K562 (cell line): ENCODE measurements around the gene SV2C. TPM values are rescaled to one million over a fixed set of nuclear protein-coding genes. Genes with fewer than 3 reads are reported as not detected.

Source experiments
- ATAC-seq: fragments of 200-7000 bp; cut with Tn5 transposase; 3 replicates; pipeline ENCODE4 v1.9.1; 2020; ENCODE audit warnings: moderate library complexity
- BruUV-seq: library from RNA; stranded (reverse); fragments of 400-500 nt; replicated peaks from 2 replicates; lab custom pipeline; 2021; lab: Mats Ljungman, UMichigan
- CTCF ChIA-PET: fragments of 300-600 bp; formaldehyde crosslinking; extraction: SDS; loops from one replicate; lab custom pipeline; 2021; ENCODE audit warnings: low intra/inter-chr PET ratio; lab: Yijun Ruan, JAX
- POLR2A ChIA-PET: fragments of 300-600, 350-650 bp; sonication (Branson Sonifier 250); formaldehyde crosslinking; extraction: SDS; loops from one replicate; lab custom pipeline; 2021; ENCODE audit warnings: antibody characterized with exemption, inconsistent platforms; lab: Yijun Ruan, JAX
- DNase-seq, 4 experiments: peaks; one replicate each; pipeline versions ENCODE4 v3.0.0 to v3.0.0-alpha.2; 2011 to 2018; ENCODE audit warnings: low spot score in 3 of 4, mixed read lengths in 3 of 4; ENCODE audit errors: extremely low read depth in 1 of 4
- FAIRE-seq: peaks from 2 replicates; lab custom pipeline; 2011; peaks lifted over from hg19 to GRCh38; lab: Jason Lieb, UNC
- H2AFZ ChIP-seq: 2 replicates; pipeline ENCODE4 v1.6.0; 2011; ENCODE audit warnings: low read depth, low read length, control low read depth, inconsistent platforms
- H3K27ac ChIP-seq: fragments of 200-600 bp; 3 replicates; pipeline ENCODE4 v1.8.0; 2011; ENCODE audit warnings: low read depth, mild to moderate bottlenecking, control low read depth, inconsistent platforms, low read length, moderate library complexity, mixed read lengths; ENCODE audit errors: extremely low read depth
- H3K27me3 ChIP-seq, 2 experiments: fragments of 300-600 bp in 1 of 2; 2 replicates in 1 of 2; 3 replicates in 1 of 2; pipeline versions ENCODE4 v1.6.0 to v1.8.0; 2011; ENCODE audit warnings: inconsistent platforms in 2 of 2, low read length in 2 of 2, mild to moderate bottlenecking in 1 of 2, mixed read lengths in 1 of 2, moderate library complexity in 1 of 2; ENCODE audit not compliant: control insufficient read depth in 2 of 2, insufficient read depth in 2 of 2
- H3K36me3 ChIP-seq: fragments of 300-600 bp; 3 replicates; pipeline ENCODE4 v1.8.0; 2011; ENCODE audit warnings: mild to moderate bottlenecking, low read length, inconsistent platforms; ENCODE audit not compliant: control insufficient read depth, insufficient read depth
- H3K4me1 ChIP-seq, 2 experiments: fragments of 200-600 bp in 1 of 2; replicated peaks in 1 of 2; 2 replicates in 1 of 2; 3 replicates in 1 of 2; pipeline versions ENCODE4 v1.5.1 to v1.8.0; 2011; ENCODE audit warnings: inconsistent platforms in 2 of 2, low read length in 2 of 2, mild to moderate bottlenecking in 1 of 2, mixed read lengths in 1 of 2, moderate library complexity in 1 of 2; ENCODE audit not compliant: control insufficient read depth in 2 of 2, insufficient read depth in 2 of 2
- H3K4me2 ChIP-seq: 2 replicates; pipeline ENCODE4 v1.6.1; 2011; ENCODE audit warnings: low read length, control low read depth, inconsistent platforms, mixed read lengths; ENCODE audit not compliant: insufficient read depth
- H3K4me3 ChIP-seq: fragments of 200-600 bp; sonication (generic), shearing (Covaris generic); 2 replicates; pipeline ENCODE4 v1.5.1; 2016; ENCODE audit warnings: control low read depth, inconsistent platforms
- H3K79me2 ChIP-seq: fragments of 200-600 bp; 3 replicates; pipeline ENCODE4 v1.8.0; 2011; ENCODE audit warnings: low read length, inconsistent platforms; ENCODE audit not compliant: control insufficient read depth, insufficient read depth
- H3K9ac ChIP-seq, 2 experiments: 2 replicates each; pipeline versions ENCODE4 v1.6.0 to v1.6.1; 2011; ENCODE audit warnings: low read depth in 2 of 2, low read length in 2 of 2, control low read depth in 1 of 2, inconsistent platforms in 1 of 2, mild to moderate bottlenecking in 1 of 2, mixed read lengths in 1 of 2; ENCODE audit not compliant: insufficient read depth in 1 of 2
- H3K9me1 ChIP-seq: one replicate; pipeline ENCODE4 v1.6.0; 2011; ENCODE audit warnings: inconsistent platforms, mild to moderate bottlenecking, low read length, moderate library complexity; ENCODE audit not compliant: control insufficient read depth, insufficient read depth
- H3K9me3 ChIP-seq: replicated peaks from 2 replicates; pipeline ENCODE4 v1.5.1; 2011; ENCODE audit warnings: low read depth, low read length, inconsistent platforms; ENCODE audit not compliant: control insufficient read depth, insufficient read depth
- H4K20me1 ChIP-seq: replicated peaks from 2 replicates; pipeline ENCODE4 v1.6.1; 2011; ENCODE audit warnings: low read length, inconsistent platforms, mixed read lengths; ENCODE audit not compliant: control insufficient read depth, insufficient read depth
- GATAD2B ChIP-seq: fragments of 450-650 bp; IDR thresholded peaks from 2 replicates; pipeline ENCODE4 v1.6.1; 2017; ENCODE audit warnings: mild to moderate bottlenecking, borderline replicate concordance
- PHF20 ChIP-seq: fragments of 450-650 bp; IDR thresholded peaks from 2 replicates; pipeline ENCODE4 v1.6.1; 2018; ENCODE audit not compliant: partially characterized antibody
- PPARD ChIP-seq: fragments of 250-450 bp; sonication (Bioruptor Pico); IDR thresholded peaks from 2 replicates; pipeline ENCODE4 v1.8.0; 2022; ENCODE audit warnings: inconsistent platforms, mild to moderate bottlenecking, moderate library complexity
- PTRF ChIP-seq: fragments of 450-650 bp; IDR thresholded peaks from 2 replicates; pipeline ENCODE4 v1.6.1; 2016; ENCODE audit warnings: mild to moderate bottlenecking, missing genetic modification characterization, missing compliant biosample characterization
- SIN3A ChIP-seq, 2 experiments: fragments of 150-350 bp in 1 of 2; IDR thresholded peaks; 2 replicates each; pipeline ENCODE4 v1.6.1; 2011 to 2016; ENCODE audit warnings: borderline replicate concordance in 2 of 2, low read depth in 2 of 2, low read length in 2 of 2, mild to moderate bottlenecking in 2 of 2, moderate library complexity in 2 of 2; ENCODE audit not compliant: control insufficient read depth in 1 of 2
- SREBF2 ChIP-seq: sonication (generic); formaldehyde crosslinking; IDR thresholded peaks from 2 replicates; pipeline ENCODE4 v1.4.0; 2020; ENCODE audit warnings: mild to moderate bottlenecking, missing genetic modification reagents
- YY1 ChIP-seq, 3 experiments: IDR thresholded peaks; 2 replicates each; pipeline ENCODE4 v1.6.1; 2011; ENCODE audit warnings: low read length in 2 of 3, mild to moderate bottlenecking in 2 of 3, moderate library complexity in 2 of 3, borderline replicate concordance in 1 of 3, control low read depth in 1 of 3, low read depth in 1 of 3; ENCODE audit not compliant: insufficient read depth in 3 of 3, insufficient replicate concordance in 2 of 3, control insufficient read depth in 1 of 3, insufficient read length in 1 of 3; ENCODE audit errors: extremely low read depth in 1 of 3
- ZNF282 ChIP-seq: sonication (generic); formaldehyde crosslinking; IDR thresholded peaks from 2 replicates; pipeline ENCODE4 v1.8.1; 2023; ENCODE audit warnings: missing genetic modification reagents
- ZNF696 ChIP-seq: fragments of 250-450 bp; sonication (Bioruptor Pico); conservative IDR thresholded peaks from 2 replicates; pipeline ENCODE4 v1.4.0; 2020; ENCODE audit warnings: mild to moderate bottlenecking, moderate library complexity
- WGBS: fragments of 100-300 bp; shearing (Covaris generic); methylation state at CpG from one replicate; pipeline ENCODE4 v1.1.6; 2016; ENCODE audit warnings: low coverage, mixed read lengths; ENCODE audit not compliant: insufficient coverage; ENCODE audit errors: missing lambda C conversion rate; 5-methylcytosine and 5-hydroxymethylcytosine counted together
- in situ Hi-C: fragments of 300-500 bp; cut with MboI; formaldehyde crosslinking; loops from 4 replicates; pipeline ENCODE4 v1.15.0; 2018; ENCODE audit warnings: inconsistent platforms, mixed read lengths
- intact Hi-C: fragments of 100-400 bp; cut with micrococcal nuclease; formaldehyde crosslinking; loops from 2 replicates; pipeline ENCODE4 v1.14.2; 2022
- polyA plus RNA-seq, 8 experiments: library from polyadenylated mRNA; depleted of rRNA in 4 of 8; stranded (reverse) in 5 of 8; unstranded in 3 of 8; fragments of >200 nt; fragmentation: Nextera tagmentation in 2 of 8; fragmentation: Illumina TruSeq in 1 of 8; extraction: Ambion mirVana in 2 of 8; extraction: Trizol in 1 of 8; gene quantifications; 2 replicates each; pipeline versions ENCODE4 v1.2.1 to v1.2.3, GENCODE V29; 2011 to 2014; ENCODE audit warnings: inconsistent platforms in 1 of 8, missing spikeins in 1 of 8
- total RNA-seq, 7 experiments: library from RNA; depleted of rRNA in 6 of 7; stranded (reverse); fragments of >200 nt in 6 of 7; fragmentation: Illumina TruSeq in 2 of 7; extraction: Trizol in 2 of 7; gene quantifications; 2 replicates each; pipeline versions ENCODE4 v1.2.1 to v1.2.3, GENCODE V29; 2011 to 2021; ENCODE audit warnings: low replicate concordance in 1 of 7
- TF ChIP-seq, protein P1 (sequence below): IDR thresholded peaks from 2 replicates; pipeline ENCODE4 v1.6.1; 2011; ENCODE audit not compliant: insufficient read length; ENCODE audit errors: extremely low read depth
- TF ChIP-seq, protein P2 (sequence below), 2 experiments: fragments of 450-650 bp in 1 of 2; sonication (generic) in 1 of 2; formaldehyde crosslinking in 1 of 2; IDR thresholded peaks in 1 of 2; conservative IDR thresholded peaks in 1 of 2; 2 replicates each; pipeline versions ENCODE4 v1.6.1 to v1.8.1; 2016 to 2023; ENCODE audit warnings: mild to moderate bottlenecking in 2 of 2, moderate library complexity in 2 of 2, inconsistent platforms in 1 of 2, missing genetic modification reagents in 1 of 2

Gene SV2C
- total and polyA plus RNA-seq, 9 of the 15 experiments (the other 6 are each of a cell fraction or from before 2014, with no cell fraction given), result 0.05 TPM; not detected in 8

DNA sequence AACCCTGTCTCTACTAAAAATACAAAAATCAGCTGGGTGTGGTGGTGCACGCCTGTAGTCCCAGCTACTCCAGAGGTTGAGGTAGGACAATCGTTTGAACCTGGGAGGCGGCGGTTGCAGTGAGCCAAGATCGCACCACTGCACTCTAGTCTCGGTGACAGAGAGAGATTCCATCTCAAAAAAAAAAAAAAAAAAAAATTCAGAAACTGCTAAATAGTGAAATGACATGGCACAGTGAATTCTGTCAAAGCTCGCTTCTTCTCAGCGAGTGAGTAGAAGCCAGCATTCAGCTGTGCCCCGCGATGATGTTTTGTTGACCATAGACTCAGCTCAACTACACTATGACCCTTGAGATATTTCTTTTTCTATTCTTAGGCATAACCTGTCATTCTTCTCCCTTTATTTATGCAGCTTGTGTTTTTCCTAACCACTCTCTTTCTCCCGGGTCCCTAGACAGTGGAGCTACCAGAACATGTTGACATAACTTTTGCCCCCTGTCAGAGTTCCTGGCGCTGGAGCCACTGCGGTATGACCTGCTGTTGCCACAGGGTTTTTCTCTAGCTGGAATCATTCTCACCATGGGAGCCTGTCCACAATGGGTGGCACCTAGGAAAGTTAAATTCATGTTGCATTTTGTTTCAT lies 306.5 kb downstream of the SV2C start:
- H3K4me3 ChIP-seq, result no peak overlapping the region
- no peak for FAIRE-seq
- POLR2A ChIA-PET, result interaction anchor here (0.6 to 2.3 kb wide), 8 partner anchors 9 to 44 kb away, joined by 3 to 10 read pairs (median 3); no protein-coding TSS in a partner anchor
- ATAC-seq, result no peak
- no peaks in the 10 kb centered on the region for H3K9me1 ChIP-seq
- H3K79me2 ChIP-seq, result no peaks in the 10 kb centered on the region
- in situ Hi-C loops, result loop anchor here (10.0 kb wide), 1 partner anchor 1005 kb away; no protein-coding TSS in a partner anchor
- no peak for DNase-seq
- CTCF ChIA-PET, result no interaction called here
- H3K4me2 ChIP-seq, result no peak overlapping the region
- H2AFZ ChIP-seq, result no peak overlapping the region
- intact Hi-C loops, result no loop called here
- no peaks in the 10 kb centered on the region for H3K9me3 ChIP-seq
- 76% methylated on average over 11 of the region's 13 CpGs for WGBS
- H3K4me1 ChIP-seq, result no peaks in the 10 kb centered on the region; a peak in 1 of 5 replicates
- no peaks in the 10 kb centered on the region for H3K27me3 ChIP-seq
- no peak for TF ChIP-seq ZNF696 (CRISPR knock-in tag)
- TF ChIP-seq SREBF2 (CRISPR knock-in tag), result no peak
- no peak for TF ChIP-seq PPARD
- TF ChIP-seq PHF20, result no peak
- TF ChIP-seq YY1 (IDR thresholded peaks at IDR 0.05; ENCODE audit: borderline replicate concordance in 1 of 3, control insufficient read depth in 1 of 3, extremely low read depth in 1 of 3, insufficient read depth in 3 of 3, insufficient read length in 1 of 3, insufficient replicate concordance in 2 of 3, low read depth in 1 of 3, low read length in 2 of 3), result no peak
- no peak for TF ChIP-seq SIN3A (IDR thresholded peaks at IDR 0.05; ENCODE audit: borderline replicate concordance in 2 of 2, control insufficient read depth in 1 of 2, low read depth in 2 of 2, low read length in 2 of 2)
- TF ChIP-seq PTRF (tag), result no peak
- TF ChIP-seq ZNF282 (CRISPR knock-in tag), result no peak
- TF ChIP-seq, protein P1, sequence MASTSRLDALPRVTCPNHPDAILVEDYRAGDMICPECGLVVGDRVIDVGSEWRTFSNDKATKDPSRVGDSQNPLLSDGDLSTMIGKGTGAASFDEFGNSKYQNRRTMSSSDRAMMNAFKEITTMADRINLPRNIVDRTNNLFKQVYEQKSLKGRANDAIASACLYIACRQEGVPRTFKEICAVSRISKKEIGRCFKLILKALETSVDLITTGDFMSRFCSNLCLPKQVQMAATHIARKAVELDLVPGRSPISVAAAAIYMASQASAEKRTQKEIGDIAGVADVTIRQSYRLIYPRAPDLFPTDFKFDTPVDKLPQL, result no peak
- TF ChIP-seq, protein P2, sequence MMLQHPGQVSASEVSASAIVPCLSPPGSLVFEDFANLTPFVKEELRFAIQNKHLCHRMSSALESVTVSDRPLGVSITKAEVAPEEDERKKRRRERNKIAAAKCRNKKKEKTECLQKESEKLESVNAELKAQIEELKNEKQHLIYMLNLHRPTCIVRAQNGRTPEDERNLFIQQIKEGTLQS (IDR thresholded peaks at IDR 0.05), result no peak
- TF ChIP-seq, protein P2 (CRISPR knock-in tag; conservative IDR thresholded peaks at IDR 0.05), result no peak
- no peak for TF ChIP-seq GATAD2B
- H3K27ac ChIP-seq, result no peak overlapping the region
- no peaks in the 10 kb centered on the region for H4K20me1 ChIP-seq
- no peak overlapping the region for H3K9ac ChIP-seq
- BruUV-seq, result no TSS peak
- H3K36me3 ChIP-seq, result no peaks in the 10 kb centered on the region
